GM12878 (cell line): Measurements from ENCODE around the gene SEC24D. TPM values are rescaled to one million over a fixed set of nuclear protein-coding genes. Genes with fewer than 3 reads are reported as not detected.

ENCODE experiments used
- BACH1 ChIP-seq: fragments of 450-650 bp; IDR thresholded peaks from 2 replicates; pipeline ENCODE4 v1.6.1; 2017; ENCODE audit warnings: mild to moderate bottlenecking, borderline replicate concordance
- BCL3 ChIP-seq: IDR thresholded peaks from 2 replicates; pipeline ENCODE4 v1.6.1; 2011; ENCODE audit warnings: borderline replicate concordance, low read depth, mild to moderate bottlenecking, moderate library complexity, low read length; ENCODE audit not compliant: insufficient read depth, poor library complexity, severe bottlenecking
- CREM ChIP-seq: IDR thresholded peaks from 2 replicates; pipeline ENCODE4 v1.6.1; 2014; ENCODE audit warnings: antibody characterized with exemption, low read depth
- E4F1 ChIP-seq: fragments of 450-650 bp; IDR thresholded peaks from 2 replicates; pipeline ENCODE4 v1.6.1; 2018; ENCODE audit warnings: borderline replicate concordance, mild to moderate bottlenecking; ENCODE audit not compliant: partially characterized antibody
- EED ChIP-seq: sonication (generic); IDR thresholded peaks from 2 replicates; pipeline ENCODE4 v1.6.1; 2016; ENCODE audit warnings: antibody characterized with exemption, low read depth
- GATAD2B ChIP-seq: fragments of 450-650 bp; conservative IDR thresholded peaks from 2 replicates; pipeline ENCODE4 v1.6.1; 2017; ENCODE audit warnings: low read depth, mild to moderate bottlenecking, moderate library complexity
- IKZF2 ChIP-seq, 2 experiments: fragments of 450-650 bp; IDR thresholded peaks; 2 replicates each; pipeline ENCODE4 v1.6.1; 2017; ENCODE audit warnings: mild to moderate bottlenecking in 2 of 2, moderate library complexity in 2 of 2
- KLF5 ChIP-seq: fragments of 450-650 bp; IDR thresholded peaks from 2 replicates; pipeline ENCODE4 v1.6.1; 2014; ENCODE audit warnings: mild to moderate bottlenecking; ENCODE audit not compliant: partially characterized antibody
- SRF ChIP-seq, 2 experiments: IDR thresholded peaks; 2 replicates each; pipeline ENCODE4 v1.6.1; 2011; ENCODE audit warnings: low read depth in 2 of 2, low read length in 2 of 2, mild to moderate bottlenecking in 1 of 2, moderate library complexity in 1 of 2
- STAT1 ChIP-seq: fragments of 450-650 bp; conservative IDR thresholded peaks from 2 replicates; pipeline ENCODE4 v1.6.1; 2014; ENCODE audit warnings: antibody characterized with exemption, mild to moderate bottlenecking
- USF2 ChIP-seq: IDR thresholded peaks from 2 replicates; pipeline ENCODE4 v1.6.1; 2011; ENCODE audit warnings: low read depth, low read length, improper control_type of control experiment, borderline replicate concordance
- ZZZ3 ChIP-seq: IDR thresholded peaks from 2 replicates; pipeline ENCODE4 v1.6.1; 2011; ENCODE audit warnings: low read depth; ENCODE audit not compliant: control insufficient read depth, insufficient read length
- polyA plus RNA-seq, 11 experiments: library from polyadenylated mRNA; depleted of rRNA in 4 of 11; unstranded in 6 of 11; stranded (reverse) in 5 of 11; fragments of >200 nt; fragmentation: Nextera tagmentation in 4 of 11; fragmentation: Illumina TruSeq in 1 of 11; extraction: Ambion mirVana in 4 of 11; extraction: Trizol in 1 of 11; gene quantifications; 1 replicate in 1 of 11; 2 replicates in 10 of 11; pipeline versions ENCODE4 v1.2.1 to v1.2.3, GENCODE V29; 2011 to 2016; ENCODE audit warnings: inconsistent platforms in 2 of 11, missing spikeins in 2 of 11, low read depth in 1 of 11
- total RNA-seq, 4 experiments: library from RNA; depleted of rRNA in 3 of 4; stranded (reverse); fragments of >200 nt in 3 of 4; fragmentation: Illumina TruSeq in 1 of 4; extraction: Trizol in 1 of 4; gene quantifications; 2 replicates each; pipeline versions ENCODE4 v1.2.1 to v1.2.3, GENCODE V29; 2013 to 2021
- TF ChIP-seq, protein P1 (sequence below): fragments of 450-650 bp; formaldehyde crosslinking; IDR thresholded peaks from 2 replicates; pipeline ENCODE4 v1.4.0; 2022; ENCODE audit warnings: mild to moderate bottlenecking, moderate library complexity

The SEC24D gene
- total and polyA plus RNA-seq, 10 of the 15 experiments (the other 5 are each of a cell fraction or from before 2014, with no cell fraction given), result 12.8 to 61.9 (median 25.6) TPM

- no peak for TF ChIP-seq BACH1
- no peak for TF ChIP-seq STAT1
- TF ChIP-seq E4F1, result no peak
- TF ChIP-seq, protein P1, sequence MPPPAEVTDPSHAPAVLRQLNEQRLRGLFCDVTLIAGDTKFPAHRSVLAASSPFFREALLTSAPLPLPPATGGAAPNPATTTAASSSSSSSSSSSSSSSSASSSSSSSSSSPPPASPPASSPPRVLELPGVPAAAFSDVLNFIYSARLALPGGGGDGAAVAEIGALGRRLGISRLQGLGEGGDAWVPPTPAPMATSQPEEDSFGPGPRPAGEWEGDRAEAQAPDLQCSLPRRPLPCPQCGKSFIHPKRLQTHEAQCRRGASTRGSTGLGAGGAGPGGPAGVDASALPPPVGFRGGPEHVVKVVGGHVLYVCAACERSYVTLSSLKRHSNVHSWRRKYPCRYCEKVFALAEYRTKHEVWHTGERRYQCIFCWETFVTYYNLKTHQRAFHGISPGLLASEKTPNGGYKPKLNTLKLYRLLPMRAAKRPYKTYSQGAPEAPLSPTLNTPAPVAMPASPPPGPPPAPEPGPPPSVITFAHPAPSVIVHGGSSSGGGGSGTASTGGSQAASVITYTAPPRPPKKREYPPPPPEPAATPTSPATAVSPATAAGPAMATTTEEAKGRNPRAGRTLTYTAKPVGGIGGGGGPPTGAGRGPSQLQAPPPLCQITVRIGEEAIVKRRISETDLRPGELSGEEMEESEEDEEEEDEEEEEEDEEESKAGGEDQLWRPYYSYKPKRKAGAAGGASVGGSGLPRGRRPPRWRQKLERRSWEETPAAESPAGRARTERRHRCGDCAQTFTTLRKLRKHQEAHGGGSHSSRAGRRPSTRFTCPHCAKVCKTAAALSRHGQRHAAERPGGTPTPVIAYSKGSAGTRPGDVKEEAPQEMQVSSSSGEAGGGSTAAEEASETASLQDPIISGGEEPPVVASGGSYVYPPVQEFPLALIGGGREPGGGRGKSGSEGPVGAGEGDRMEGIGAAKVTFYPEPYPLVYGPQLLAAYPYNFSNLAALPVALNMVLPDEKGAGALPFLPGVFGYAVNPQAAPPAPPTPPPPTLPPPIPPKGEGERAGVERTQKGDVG (CRISPR knock-in tag), result no peak
- TF ChIP-seq BCL3, result no peak
- TF ChIP-seq CREM, result no peak
- no peak for TF ChIP-seq ZZZ3
- TF ChIP-seq KLF5, result no peak
- TF ChIP-seq GATAD2B, result no peak
- no peak for TF ChIP-seq USF2
- TF ChIP-seq EED, result no peak
- no peak for TF ChIP-seq IKZF2 (IDR thresholded peaks at IDR 0.05)
- no peak for TF ChIP-seq SRF (IDR thresholded peaks at IDR 0.05; ENCODE audit: low read depth in 2 of 2, low read length in 2 of 2)
Measured at GRCh38 chr4:118721752-118722151, 114.2 kb downstream of the SEC24D start (continued).
